GM12874 (cell line): ENCODE measurements around the gene PDE8A.

Source experiments
- TF ChIP-seq, protein P1 (sequence below): IDR thresholded peaks from 2 replicates; pipeline ENCODE4 v1.5.1; 2011; ENCODE audit warnings: low read depth, mild to moderate bottlenecking, control low read depth, low read length, moderate library complexity; ENCODE audit not compliant: insufficient read depth

Gene PDE8A

DNA sequence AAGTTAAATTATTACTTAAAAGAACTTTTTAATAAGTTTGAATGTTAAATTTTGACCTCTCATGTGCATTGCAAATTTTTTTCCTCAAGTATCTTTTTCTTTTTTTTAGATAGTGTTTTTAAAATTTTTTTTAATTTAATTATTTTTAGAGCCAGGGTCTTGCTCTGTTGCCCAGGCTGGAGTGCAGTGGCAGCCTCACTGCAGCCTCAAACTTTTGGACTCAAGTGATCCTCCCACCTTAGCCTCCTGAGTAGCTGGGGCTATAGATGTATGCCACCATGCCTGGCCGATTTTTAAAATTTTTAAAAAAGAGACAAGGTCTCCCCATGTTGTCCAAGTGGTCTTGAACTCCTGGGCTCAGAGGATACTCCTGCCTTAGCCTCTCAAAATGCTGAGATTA, 14.4 kb downstream of the PDE8A start:
- TF ChIP-seq, protein P1, sequence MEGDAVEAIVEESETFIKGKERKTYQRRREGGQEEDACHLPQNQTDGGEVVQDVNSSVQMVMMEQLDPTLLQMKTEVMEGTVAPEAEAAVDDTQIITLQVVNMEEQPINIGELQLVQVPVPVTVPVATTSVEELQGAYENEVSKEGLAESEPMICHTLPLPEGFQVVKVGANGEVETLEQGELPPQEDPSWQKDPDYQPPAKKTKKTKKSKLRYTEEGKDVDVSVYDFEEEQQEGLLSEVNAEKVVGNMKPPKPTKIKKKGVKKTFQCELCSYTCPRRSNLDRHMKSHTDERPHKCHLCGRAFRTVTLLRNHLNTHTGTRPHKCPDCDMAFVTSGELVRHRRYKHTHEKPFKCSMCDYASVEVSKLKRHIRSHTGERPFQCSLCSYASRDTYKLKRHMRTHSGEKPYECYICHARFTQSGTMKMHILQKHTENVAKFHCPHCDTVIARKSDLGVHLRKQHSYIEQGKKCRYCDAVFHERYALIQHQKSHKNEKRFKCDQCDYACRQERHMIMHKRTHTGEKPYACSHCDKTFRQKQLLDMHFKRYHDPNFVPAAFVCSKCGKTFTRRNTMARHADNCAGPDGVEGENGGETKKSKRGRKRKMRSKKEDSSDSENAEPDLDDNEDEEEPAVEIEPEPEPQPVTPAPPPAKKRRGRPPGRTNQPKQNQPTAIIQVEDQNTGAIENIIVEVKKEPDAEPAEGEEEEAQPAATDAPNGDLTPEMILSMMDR = no peak

DNA sequence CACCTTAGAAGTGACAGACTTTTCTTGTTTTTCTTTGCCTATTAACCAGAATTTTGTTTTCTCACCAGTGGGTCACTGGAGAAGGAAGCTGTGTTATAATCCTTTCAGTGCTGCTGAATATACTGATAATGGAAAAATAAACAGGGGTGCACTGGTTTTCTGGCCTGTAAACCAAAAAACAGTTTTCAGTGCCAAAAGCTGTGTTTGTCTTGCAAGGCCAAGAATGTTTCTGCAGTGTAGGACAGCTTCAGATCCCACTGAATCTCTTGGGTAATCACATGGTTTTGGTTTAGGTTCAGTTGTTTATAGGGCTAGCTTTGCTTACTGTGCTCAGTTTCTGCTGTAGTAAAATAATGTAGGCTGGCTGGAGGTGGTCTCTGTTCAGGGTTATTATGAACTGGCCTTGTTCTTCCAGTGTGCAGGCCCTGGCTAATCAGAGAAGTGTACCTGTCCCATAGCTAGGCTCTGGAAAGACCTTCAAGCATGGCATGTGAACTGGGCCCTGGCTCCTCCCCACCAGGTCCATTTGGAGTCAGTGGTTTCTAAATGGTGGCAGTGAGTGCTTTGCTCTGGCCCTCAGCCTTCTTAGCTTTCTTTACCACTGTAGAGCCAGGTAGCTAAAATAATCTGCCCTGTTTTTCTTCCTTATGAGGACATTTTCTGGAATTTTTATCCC, 18.7 kb downstream of the PDE8A start:
- TF ChIP-seq, protein P1 = no peak

DNA sequence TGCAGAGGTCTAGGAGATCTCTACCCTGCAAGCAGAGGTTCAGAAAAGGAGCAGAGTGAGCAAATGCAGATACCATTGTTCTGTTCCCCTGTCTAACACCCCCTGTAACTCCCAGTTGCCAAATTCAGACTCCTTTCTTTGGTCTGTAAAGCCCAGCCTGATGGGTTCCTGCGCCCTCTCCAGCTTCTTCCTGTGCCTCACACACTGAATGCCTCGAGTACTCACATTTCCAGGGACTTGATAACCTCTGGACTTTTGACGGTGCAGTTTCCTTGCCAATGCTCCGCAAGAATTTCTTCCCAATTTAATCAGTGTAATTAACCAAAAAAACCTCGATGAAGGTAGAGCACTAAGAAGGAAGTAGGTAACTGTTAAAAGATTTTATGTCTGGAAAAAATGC, 19.3 kb downstream of the PDE8A start:
- TF ChIP-seq, protein P1 = no peak

DNA sequence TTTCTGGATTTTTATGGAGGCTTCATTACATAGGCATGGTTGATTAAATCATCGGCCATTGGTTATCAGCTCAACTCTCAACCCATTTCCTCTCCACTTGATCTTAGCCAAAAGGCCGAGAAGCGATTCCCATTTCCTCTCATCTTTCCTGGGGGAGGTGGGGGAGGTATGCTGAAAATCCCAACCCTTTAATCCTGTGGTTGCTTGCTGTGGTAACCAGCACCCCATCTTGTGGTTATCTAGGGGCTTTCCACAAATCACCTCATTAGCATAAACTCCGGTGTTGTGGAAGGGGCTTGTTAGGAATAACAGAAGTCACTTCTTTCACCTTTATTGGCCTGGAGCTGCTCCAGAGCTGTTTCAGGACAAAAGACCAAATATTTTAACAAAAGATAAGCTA, 20.9 kb downstream of the PDE8A start:
- TF ChIP-seq, protein P1 = no peak

DNA sequence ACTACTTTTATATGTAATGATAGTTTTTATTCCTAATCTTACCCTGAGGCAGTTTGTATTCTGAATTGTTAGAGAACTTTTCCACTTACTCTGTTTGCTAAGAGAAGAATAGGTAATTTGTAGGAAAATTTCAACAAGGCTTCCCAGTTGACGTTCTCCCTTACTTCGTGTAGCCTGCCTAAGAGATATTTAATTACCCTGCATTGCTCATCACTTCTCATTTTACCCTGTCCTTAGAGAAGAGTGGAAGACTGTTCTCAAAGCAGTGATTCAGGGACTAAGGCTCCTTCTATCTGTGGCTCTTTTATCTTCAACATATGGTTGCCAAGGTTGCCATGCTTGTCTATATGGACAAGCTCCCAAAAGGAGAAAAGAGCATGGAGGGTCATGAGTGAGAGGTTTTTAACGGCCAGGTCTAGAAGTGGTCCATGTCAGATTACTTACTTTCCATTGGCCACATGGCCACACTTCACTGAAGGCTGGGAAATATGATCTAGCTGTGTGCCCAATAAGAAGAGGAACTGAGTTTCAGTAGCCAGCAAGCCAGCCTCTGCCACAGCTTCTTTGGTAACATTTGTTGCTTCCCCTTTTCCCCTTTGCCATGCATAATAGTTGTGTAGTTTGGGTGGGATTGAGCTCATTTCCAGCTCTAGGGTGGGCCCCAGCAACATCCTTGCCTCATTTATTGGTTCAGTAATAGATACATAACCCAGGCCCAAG, 22.1 kb downstream of the PDE8A start:
- TF ChIP-seq, protein P1 = no peak

DNA sequence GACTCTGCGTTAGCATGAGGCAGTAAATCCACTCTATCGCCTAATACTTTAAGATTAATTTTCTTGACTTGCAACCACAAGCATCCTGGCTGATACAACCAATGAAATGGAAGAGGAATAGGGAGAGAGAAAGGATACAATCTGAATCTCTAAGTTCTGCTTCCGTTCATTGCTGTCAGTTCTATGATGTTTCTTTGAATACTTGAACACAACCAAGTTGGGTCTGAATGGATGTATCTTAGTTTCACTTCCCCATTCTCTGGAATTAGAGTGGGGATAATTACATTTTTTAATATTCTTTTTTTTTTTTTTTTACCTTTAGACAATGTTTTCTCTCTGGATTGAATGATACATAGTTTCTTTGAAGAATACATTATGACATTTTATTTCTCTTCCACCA, 22.9 kb downstream of the PDE8A start:
- TF ChIP-seq, protein P1 = no peak

DNA sequence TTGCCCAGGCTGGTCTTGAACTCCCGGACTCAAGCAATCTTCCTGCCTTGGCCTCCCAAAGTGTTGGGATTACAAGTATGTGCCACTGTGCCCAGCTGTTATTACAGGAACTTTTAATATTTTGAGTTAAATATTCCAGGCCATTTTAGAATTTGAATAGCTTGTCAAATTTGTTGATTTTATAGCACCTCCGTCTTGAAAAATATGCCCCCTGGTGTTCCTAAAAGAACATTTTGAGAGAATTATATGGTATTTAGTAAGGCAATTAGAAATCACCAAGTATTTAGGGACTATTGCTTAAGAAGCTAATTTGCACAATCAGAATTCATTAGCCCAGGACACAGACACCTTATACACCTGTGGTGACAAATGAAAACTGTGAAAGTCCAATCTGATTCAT, 23.7 kb downstream of the PDE8A start:
- TF ChIP-seq, protein P1 = no peak
